Measurements from ENCODE around the gene CSNK2A2.

CSNK2A2 gene

DNA sequence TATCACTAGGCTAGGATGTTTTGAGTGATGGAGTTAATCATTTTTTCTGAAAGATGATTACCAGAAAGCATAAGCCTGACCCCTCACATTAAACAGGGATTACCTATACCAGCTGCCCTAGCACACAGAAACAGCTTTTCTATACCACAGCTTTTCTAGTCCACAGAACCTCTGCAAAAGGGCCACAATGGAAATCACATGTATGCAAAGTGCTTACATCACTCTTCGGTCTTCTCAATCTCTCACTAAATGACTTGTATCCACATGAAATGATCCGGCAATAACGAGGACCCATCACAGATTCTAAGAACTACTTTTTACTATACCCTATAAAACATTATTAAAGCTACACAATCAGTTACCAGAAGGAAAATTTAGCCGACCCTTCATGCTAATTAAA lies 2.6 kb downstream of the CSNK2A2 start:
- no peak overlapping the region for H3K4me3 ChIP-seq
- DNase-seq (ENCODE audit: low read depth, low spot score) = no peak
- H3K9ac ChIP-seq (ENCODE audit: insufficient read length) = no peak overlapping the region
- TF ChIP-seq FOXP2 (optimal IDR thresholded peaks at IDR 0.05; ENCODE audit: control extremely low read depth, extremely low read length, insufficient read depth) = no peak
- no peak for TF ChIP-seq POLR2AphosphoS5 (IDR thresholded peaks at IDR 0.05; ENCODE audit: borderline replicate concordance, low read depth, low read length)
- no peak for TF ChIP-seq EZH2 (IDR thresholded peaks at IDR 0.05)
- H3K27ac ChIP-seq = no peak overlapping the region
- H3K36me3 ChIP-seq (ENCODE audit: insufficient read depth, low read length) = peaks cover 53% of the 10 kb centered on the region
- no peaks in the 10 kb centered on the region for H3K9me3 ChIP-seq (ENCODE audit: low read depth, low read length)

DNA sequence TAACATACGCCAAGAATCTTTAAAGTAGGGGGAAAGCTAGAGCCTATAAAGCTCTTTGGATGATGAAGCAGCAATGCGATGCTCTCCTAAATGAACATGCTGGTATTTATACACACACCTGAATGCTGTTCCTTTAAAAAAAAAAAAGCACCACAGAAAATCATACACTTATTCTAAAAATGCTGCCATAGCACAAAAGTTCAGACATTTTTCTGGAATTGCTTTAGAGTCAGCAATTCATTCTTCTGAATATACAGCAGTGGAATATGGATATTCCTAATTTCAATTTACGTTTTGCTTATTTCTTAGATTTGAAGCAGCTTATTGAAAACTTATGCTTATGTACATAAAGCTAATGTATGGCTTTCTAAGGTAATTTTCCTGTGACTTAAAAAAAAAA lies 3.1 kb downstream of the CSNK2A2 start:
- TF ChIP-seq FOXP2 (optimal IDR thresholded peaks at IDR 0.05; ENCODE audit: control extremely low read depth, extremely low read length, insufficient read depth) (no peak), POLR2AphosphoS5 (IDR thresholded peaks at IDR 0.05; ENCODE audit: borderline replicate concordance, low read depth, low read length) (no peak), EZH2 (IDR thresholded peaks at IDR 0.05) (no peak)
- H3K9ac ChIP-seq (ENCODE audit: insufficient read length) = no peak overlapping the region
- no peak overlapping the region for H3K27ac ChIP-seq
- no peak overlapping the region for H3K4me3 ChIP-seq
- no peaks in the 10 kb centered on the region for H3K9me3 ChIP-seq (ENCODE audit: low read depth, low read length)
- DNase-seq (ENCODE audit: low read depth, low spot score) = no peak
- H3K36me3 ChIP-seq (ENCODE audit: insufficient read depth, low read length) = peaks cover 56% of the 10 kb centered on the region

DNA sequence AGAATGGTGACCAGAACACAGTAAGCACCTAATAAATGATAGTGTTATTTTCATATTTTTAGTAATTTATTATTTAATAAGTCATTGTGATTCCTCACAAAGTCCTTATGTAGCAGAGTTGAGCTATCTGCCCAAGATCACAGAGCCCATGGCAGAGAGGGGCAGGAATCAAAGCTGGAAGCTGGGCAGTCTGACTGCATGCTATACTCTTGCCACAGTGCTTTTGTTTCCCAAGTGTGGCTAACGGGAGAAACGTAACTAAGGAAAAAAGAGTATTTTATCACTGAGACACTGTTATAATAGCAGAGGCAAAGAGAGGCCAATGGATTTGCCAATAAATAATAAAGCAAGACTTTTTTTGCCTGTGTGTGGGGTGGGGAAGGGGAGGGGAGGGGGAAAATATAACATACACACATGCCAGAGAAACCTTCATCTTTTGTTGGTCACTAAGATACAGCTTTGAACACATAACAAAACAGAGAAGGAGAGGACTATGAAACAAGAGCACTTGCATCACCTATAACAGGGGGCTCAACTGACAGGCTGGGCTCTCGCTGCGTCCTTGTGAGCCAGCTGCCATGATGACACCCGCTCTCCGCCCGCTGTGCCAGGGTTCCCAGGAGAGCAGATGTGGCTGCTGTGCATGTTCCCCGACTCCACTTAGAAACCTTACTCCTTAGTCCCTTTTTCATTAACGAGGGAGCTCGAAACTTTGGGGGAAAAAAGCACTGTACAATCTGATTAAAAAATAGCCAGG lies 10.1 kb downstream of the CSNK2A2 start:
- H3K36me3 ChIP-seq (ENCODE audit: insufficient read depth, low read length) = peaks cover 70% of the 10 kb centered on the region

DNA sequence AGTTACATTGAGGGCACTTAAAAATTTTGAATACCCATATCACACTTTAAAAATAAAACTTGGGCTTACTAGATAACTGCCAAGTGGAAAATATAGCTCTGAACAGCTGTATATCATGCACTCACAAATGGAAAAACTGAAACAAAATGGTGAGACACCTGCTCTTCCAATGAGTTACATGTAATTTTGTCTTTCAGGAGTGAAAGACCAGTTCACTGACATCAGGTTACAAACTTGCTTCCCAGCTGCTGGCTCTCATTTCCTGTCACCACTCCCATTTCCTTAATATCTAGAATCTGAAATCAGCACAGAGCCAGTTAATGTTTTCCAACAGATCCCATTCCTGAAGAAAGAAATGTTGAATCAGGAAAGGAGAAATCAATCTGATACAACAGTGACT lies 10.8 kb downstream of the CSNK2A2 start:
- no peaks in the 10 kb centered on the region for H3K9me3 ChIP-seq (ENCODE audit: low read depth, low read length)
- H3K4me3 ChIP-seq = no peak overlapping the region
- TF ChIP-seq POLR2AphosphoS5 (IDR thresholded peaks at IDR 0.05; ENCODE audit: borderline replicate concordance, low read depth, low read length) = no peak
- TF ChIP-seq FOXP2 (optimal IDR thresholded peaks at IDR 0.05; ENCODE audit: control extremely low read depth, extremely low read length, insufficient read depth) = no peak
- no peak for TF ChIP-seq EZH2 (IDR thresholded peaks at IDR 0.05)
- H3K9ac ChIP-seq (ENCODE audit: insufficient read length) = no peak overlapping the region
- peaks cover 67% of the 10 kb centered on the region for H3K36me3 ChIP-seq (ENCODE audit: insufficient read depth, low read length)
- H3K27ac ChIP-seq = no peak overlapping the region
- no peak for DNase-seq (ENCODE audit: low read depth, low spot score)

More for the DNA sequence above, 10.1 kb downstream of the CSNK2A2 start:
- no peak overlapping the region for H3K27ac ChIP-seq
- no peaks in the 10 kb centered on the region for H3K9me3 ChIP-seq (ENCODE audit: low read depth, low read length)
- DNase-seq (ENCODE audit: low read depth, low spot score) = no peak
- TF ChIP-seq POLR2AphosphoS5 (IDR thresholded peaks at IDR 0.05; ENCODE audit: borderline replicate concordance, low read depth, low read length) = no peak
- no peak for TF ChIP-seq FOXP2 (optimal IDR thresholded peaks at IDR 0.05; ENCODE audit: control extremely low read depth, extremely low read length, insufficient read depth)
- no peak for TF ChIP-seq EZH2 (IDR thresholded peaks at IDR 0.05)
- H3K9ac ChIP-seq (ENCODE audit: insufficient read length) = no peak overlapping the region
- no peak overlapping the region for H3K4me3 ChIP-seq

DNA sequence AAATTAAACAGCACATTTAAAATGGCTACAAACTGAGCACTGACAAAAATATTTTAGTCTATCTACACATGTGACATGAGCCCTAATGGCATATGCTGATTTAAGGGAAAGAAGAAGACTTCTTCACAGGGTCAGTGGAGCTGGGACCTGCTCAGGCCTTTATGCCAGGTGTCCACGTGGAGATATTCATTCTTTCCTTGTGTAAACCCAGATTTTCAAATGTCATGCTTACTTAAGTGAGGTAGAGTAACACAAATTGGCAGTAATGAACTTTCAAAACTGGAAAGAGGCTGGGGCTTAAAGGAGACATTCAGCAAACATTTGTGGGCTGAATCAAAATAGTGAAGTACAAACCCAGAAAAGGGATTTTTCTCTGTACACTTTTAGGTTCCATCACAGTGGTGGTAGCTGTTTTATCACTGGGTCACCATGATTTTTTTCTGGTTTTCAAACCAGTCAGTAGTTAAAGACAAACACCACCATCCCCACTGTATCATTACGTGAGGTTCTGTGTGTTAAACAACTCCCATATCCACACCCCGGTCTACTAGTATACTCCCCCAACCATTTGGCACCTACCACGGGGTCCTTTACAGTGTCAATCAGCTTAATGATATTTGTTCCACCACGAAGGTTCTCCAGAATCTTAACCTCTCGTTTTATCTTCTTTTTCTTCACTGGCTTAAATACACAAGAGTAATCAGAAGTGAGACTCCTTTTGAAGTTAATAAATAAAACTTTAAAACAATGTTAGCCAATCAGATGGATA lies 11.5 kb downstream of the CSNK2A2 start:
- H3K27ac ChIP-seq = no peak overlapping the region
- TF ChIP-seq EZH2 (IDR thresholded peaks at IDR 0.05) = no peak
- no peak for TF ChIP-seq POLR2AphosphoS5 (IDR thresholded peaks at IDR 0.05; ENCODE audit: borderline replicate concordance, low read depth, low read length)
- TF ChIP-seq FOXP2 (optimal IDR thresholded peaks at IDR 0.05; ENCODE audit: control extremely low read depth, extremely low read length, insufficient read depth) = no peak
- no peak for DNase-seq (ENCODE audit: low read depth, low spot score)
- no peak overlapping the region for H3K4me3 ChIP-seq
- H3K9ac ChIP-seq (ENCODE audit: insufficient read length) = no peak overlapping the region
- H3K36me3 ChIP-seq (ENCODE audit: insufficient read depth, low read length) = peaks cover 64% of the 10 kb centered on the region
- no peaks in the 10 kb centered on the region for H3K9me3 ChIP-seq (ENCODE audit: low read depth, low read length)

DNA sequence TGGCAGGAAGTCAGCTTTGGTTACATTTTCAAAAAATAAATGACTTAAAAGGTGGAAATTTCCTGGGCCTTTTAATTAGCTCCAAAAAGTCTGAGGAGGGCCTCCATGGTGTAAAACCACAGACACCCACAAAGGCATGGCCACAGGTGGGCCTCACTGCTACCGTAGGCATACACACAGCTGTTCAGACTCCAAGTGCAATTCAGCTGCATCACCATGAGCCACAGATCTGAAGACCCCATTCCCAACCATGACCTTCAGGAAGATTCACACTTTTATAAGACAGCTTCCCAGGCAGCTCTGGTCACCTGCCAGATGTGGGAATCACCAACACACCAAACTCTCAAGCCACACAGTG lies 20.6 kb downstream of the CSNK2A2 start:
- Histone ChIP-seq H3K36me3 (ENCODE audit: insufficient read depth, low read length) (peaks cover 23% of the 10 kb centered on the region), H3K27ac (no peak overlapping the region), H3K4me3 (no peak overlapping the region), H3K9me3 (ENCODE audit: low read depth, low read length) (no peaks in the 10 kb centered on the region), H3K9ac (ENCODE audit: insufficient read length) (no peak overlapping the region)
- TF ChIP-seq EZH2 (IDR thresholded peaks at IDR 0.05) (no peak), FOXP2 (optimal IDR thresholded peaks at IDR 0.05; ENCODE audit: control extremely low read depth, extremely low read length, insufficient read depth) (no peak), POLR2AphosphoS5 (IDR thresholded peaks at IDR 0.05; ENCODE audit: borderline replicate concordance, low read depth, low read length) (no peak)
- DNase-seq (ENCODE audit: low read depth, low spot score) = no peak

DNA sequence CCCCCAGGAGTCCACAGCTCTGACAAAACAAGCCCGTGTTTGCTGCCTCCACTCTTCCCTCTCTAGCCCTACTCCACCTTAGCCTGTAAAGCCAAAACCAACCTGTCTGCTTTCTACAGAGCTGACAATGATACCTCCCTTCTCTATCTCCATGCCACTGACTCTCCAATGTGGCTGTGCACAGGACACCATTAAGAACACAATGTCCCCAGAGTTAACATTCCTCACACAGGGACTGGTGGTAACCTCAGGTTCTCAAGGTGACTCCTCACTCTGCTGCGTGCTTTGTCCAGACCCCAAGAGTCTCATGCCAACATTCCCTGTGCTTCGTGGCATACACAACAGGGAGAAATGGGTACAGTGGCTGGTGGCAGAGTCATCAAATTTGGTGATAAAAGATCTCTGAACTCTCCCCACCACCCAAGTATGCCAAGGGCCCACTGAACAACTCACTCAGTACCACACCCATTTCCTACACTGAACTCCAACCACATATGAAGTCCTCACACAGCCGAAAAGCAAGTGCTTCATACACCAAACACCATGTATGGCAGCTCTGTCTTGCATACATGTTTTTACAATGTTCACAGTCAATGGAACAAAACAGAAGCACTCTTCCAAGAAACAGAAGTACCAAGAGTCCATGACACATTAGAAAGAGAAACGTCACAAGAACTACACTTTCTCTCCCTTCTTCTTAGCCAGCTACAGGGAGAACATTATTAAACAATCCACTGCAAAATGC lies 21.1 kb downstream of the CSNK2A2 start:
- DNase-seq (ENCODE audit: low read depth, low spot score) = no peak
- H3K27ac ChIP-seq = no peak overlapping the region
- no peak overlapping the region for H3K9ac ChIP-seq (ENCODE audit: insufficient read length)
- no peak overlapping the region for H3K4me3 ChIP-seq
- TF ChIP-seq EZH2 (IDR thresholded peaks at IDR 0.05) = no peak
- no peak for TF ChIP-seq FOXP2 (optimal IDR thresholded peaks at IDR 0.05; ENCODE audit: control extremely low read depth, extremely low read length, insufficient read depth)
- TF ChIP-seq POLR2AphosphoS5 (IDR thresholded peaks at IDR 0.05; ENCODE audit: borderline replicate concordance, low read depth, low read length) = no peak
- H3K36me3 ChIP-seq (ENCODE audit: insufficient read depth, low read length) = peaks cover 21% of the 10 kb centered on the region
- no peaks in the 10 kb centered on the region for H3K9me3 ChIP-seq (ENCODE audit: low read depth, low read length)

DNA sequence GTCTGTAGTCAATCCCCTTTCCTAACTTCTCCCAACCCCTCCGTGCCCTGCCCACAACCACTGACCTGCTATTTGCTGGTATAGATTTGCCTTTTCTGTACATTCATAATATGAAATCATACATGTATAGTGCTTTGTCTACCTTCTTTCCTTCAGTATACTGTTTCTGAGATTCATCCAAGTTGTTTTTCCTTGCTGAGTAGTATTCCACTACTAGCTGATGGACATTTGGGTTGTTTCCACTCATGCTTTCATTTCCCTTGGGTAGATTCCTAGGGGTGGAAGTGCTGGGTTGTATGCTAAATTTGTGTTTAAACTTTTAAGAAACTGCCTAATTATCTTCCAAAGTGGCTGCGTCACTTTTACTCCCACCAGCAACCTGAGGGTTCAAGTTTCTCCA lies 27.7 kb downstream of the CSNK2A2 start:
- TF ChIP-seq FOXP2 (optimal IDR thresholded peaks at IDR 0.05; ENCODE audit: control extremely low read depth, extremely low read length, insufficient read depth) (no peak), EZH2 (IDR thresholded peaks at IDR 0.05) (no peak), POLR2AphosphoS5 (IDR thresholded peaks at IDR 0.05; ENCODE audit: borderline replicate concordance, low read depth, low read length) (no peak)
- Histone ChIP-seq H3K4me3 (no peak overlapping the region), H3K9ac (ENCODE audit: insufficient read length) (no peak overlapping the region), H3K36me3 (ENCODE audit: insufficient read depth, low read length) (peaks cover 42% of the 10 kb centered on the region), H3K9me3 (ENCODE audit: low read depth, low read length) (no peaks in the 10 kb centered on the region), H3K27ac (no peak overlapping the region)
- no peak for DNase-seq (ENCODE audit: low read depth, low spot score)
